ENCODE measurements around the gene TLR2. TPM values are rescaled to one million over a fixed set of nuclear protein-coding genes. Genes with fewer than 3 reads are reported as not detected.

The TLR2 gene
- total and polyA plus RNA-seq, 10 of the 15 experiments (the other 5 are each of a cell fraction or from before 2014, with no cell fraction given): under 0.01 to 0.19 (median 0.06) TPM; not detected in 4

- WGBS (ENCODE audit: insufficient coverage, insufficient replicate concordance, low lambda C conversion rate, missing lambda C conversion rate): 36% methylated on average over 5 of the region's 5 CpGs
- FAIRE-seq: no peak
- SMC1A ChIA-PET (ENCODE audit: uncharacterized antibody, unreplicated experiment): interaction anchor here (1.8 kb wide), 1 partner anchor 306 kb away, joined by 8 read pairs; no protein-coding TSS in a partner anchor
- RAD21 ChIA-PET (ENCODE audit: unreplicated experiment): no interaction called here
- no peaks in the 10 kb centered on the region for H3K4me1 ChIP-seq (ENCODE audit: control insufficient read depth, insufficient read depth, low read length)
- H3K4me2 ChIP-seq (ENCODE audit: control insufficient read depth, insufficient read depth): no peak overlapping the region
- ATAC-seq: peak; percentile 43; the same call in 2 of the 3 replicates
- H3K9ac ChIP-seq (ENCODE audit: control insufficient read depth, insufficient read depth, low read length): no peak overlapping the region
- H2AFZ ChIP-seq (ENCODE audit: control insufficient read depth, low read depth, low read length): no peak overlapping the region
- no peaks in the 10 kb centered on the region for H3K79me2 ChIP-seq (ENCODE audit: control insufficient read depth, insufficient read depth, low read length)
- DNase-seq (ENCODE audit: low read depth, low spot score): no peak
- intact Hi-C loops (cut with micrococcal nuclease; ENCODE audit: unreplicated experiment) (no loop called here), in situ Hi-C loops (cut with MboI) (no loop called here)
- CTCF ChIA-PET: interaction anchor here (0.6 to 2.7 kb wide), 2 partner anchors 7 to 218 kb away, joined by 3 to 11 read pairs; no protein-coding TSS in a partner anchor
- no TSS peak for BruUV-seq (replicated peaks)
- no peaks in the 10 kb centered on the region for H4K20me1 ChIP-seq (ENCODE audit: control insufficient read depth, insufficient read depth)
- H3K27me3 ChIP-seq (replicated peaks in 1 of 2; ENCODE audit: control insufficient read depth in 2 of 2, insufficient read depth in 2 of 2, low read length in 1 of 2): no peaks in the 10 kb centered on the region; a peak in 1 of 4 replicates
- TF ChIP-seq KLF5 (IDR thresholded peaks at IDR 0.05; ENCODE audit: partially characterized antibody) (no peak), POLR2AphosphoS2 (IDR thresholded peaks at IDR 0.05; ENCODE audit: low read depth, low read length) (no peak), MTA3 (IDR thresholded peaks at IDR 0.05; ENCODE audit: borderline replicate concordance, low read length) (no peak)
- H3K4me3 ChIP-seq: no peak overlapping the region
- POLR2A ChIA-PET: no interaction called here
- no peaks in the 10 kb centered on the region for H3K36me3 ChIP-seq (ENCODE audit: control insufficient read depth in 2 of 2, insufficient read depth in 2 of 2, low read length in 1 of 2)
- no peaks in the 10 kb centered on the region for H3K9me3 ChIP-seq (replicated peaks; ENCODE audit: control insufficient read depth, insufficient read depth, low read length)
- H3K27ac ChIP-seq (ENCODE audit: control insufficient read depth, insufficient read depth): no peak overlapping the region
Observed at GRCh38 chr4:153651587-153651986, 32.5 kb upstream of the TLR2 start.

- Histone ChIP-seq H3K4me2 (ENCODE audit: control insufficient read depth, insufficient read depth) (no peak overlapping the region), H3K9me3 (replicated peaks; ENCODE audit: control insufficient read depth, insufficient read depth, low read length) (no peaks in the 10 kb centered on the region), H3K79me2 (ENCODE audit: control insufficient read depth, insufficient read depth, low read length) (no peaks in the 10 kb centered on the region), H3K9ac (ENCODE audit: control insufficient read depth, insufficient read depth, low read length) (no peak overlapping the region), H3K4me1 (ENCODE audit: control insufficient read depth, insufficient read depth, low read length) (no peaks in the 10 kb centered on the region), H3K4me3 (no peak overlapping the region), H4K20me1 (ENCODE audit: control insufficient read depth, insufficient read depth) (no peaks in the 10 kb centered on the region), H3K27ac (ENCODE audit: control insufficient read depth, insufficient read depth) (no peak overlapping the region), H3K27me3 (replicated peaks in 1 of 2; ENCODE audit: control insufficient read depth in 2 of 2, insufficient read depth in 2 of 2, low read length in 1 of 2) (no peaks in the 10 kb centered on the region; a peak in 1 of 4 replicates), H2AFZ (ENCODE audit: control insufficient read depth, low read depth, low read length) (no peak overlapping the region), H3K36me3 (ENCODE audit: control insufficient read depth in 2 of 2, insufficient read depth in 2 of 2, low read length in 1 of 2) (no peaks in the 10 kb centered on the region)
- DNase-seq (ENCODE audit: low read depth, low spot score) (no peak), FAIRE-seq (no peak), ATAC-seq (no peak)
- in situ Hi-C loops (cut with MboI) (no loop called here), intact Hi-C loops (cut with micrococcal nuclease; ENCODE audit: unreplicated experiment) (no loop called here)
- ChIA-PET SMC1A (ENCODE audit: uncharacterized antibody, unreplicated experiment) (interaction anchor here (0.6 to 1.8 kb wide), 3 partner anchors 97 to 306 kb away, joined by 3 to 8 read pairs (median 3); no protein-coding TSS in a partner anchor), POLR2A (no interaction called here), RAD21 (ENCODE audit: unreplicated experiment) (interaction anchor here (1.0 kb wide), 1 partner anchor 8 kb away, joined by 4 read pairs; no protein-coding TSS in a partner anchor), CTCF (interaction anchor here (0.6 to 2.7 kb wide), 4 partner anchors 8 to 306 kb away, joined by 3 to 11 read pairs (median 4); no protein-coding TSS in a partner anchor)
- 56% methylated on average over 11 of the region's 11 CpGs for WGBS (ENCODE audit: insufficient coverage, insufficient replicate concordance, low lambda C conversion rate, missing lambda C conversion rate)
- TF ChIP-seq TCF3 (IDR thresholded peaks at IDR 0.05; ENCODE audit: borderline replicate concordance, insufficient read depth, low read depth, low read length): no peak
- TF ChIP-seq NFXL1 (IDR thresholded peaks at IDR 0.05; ENCODE audit: borderline replicate concordance): no peak
- no peak for TF ChIP-seq NR2F1 (conservative IDR thresholded peaks at IDR 0.05)
- TF ChIP-seq SPI1 (IDR thresholded peaks at IDR 0.05; ENCODE audit: borderline replicate concordance, insufficient read depth, low read depth, low read length): 0 out of 2 replicates have a peak, but pooled peaks have one; percentile 6
- TF ChIP-seq NRF1 (conservative IDR thresholded peaks at IDR 0.05; ENCODE audit: low read depth, low read length): no peak
- no TSS peak for BruUV-seq (replicated peaks)
Observed at GRCh38 chr4:153652051-153652784, 31.9 kb upstream of the TLR2 start.

Data from GM12878 (cell line).